ENCODE measurements around the gene DCAF8L2.
"Not testable (repeated sequence)": the region's sequence is repeated elsewhere in the genome, so short reads cannot be mapped to it uniquely, and the experiment has no call there.

The DCAF8L2 gene

GRCh38 chrX:27590044-27590443, at the start of gene DCAF8L2:
TSS of gene DCAF8L2 (plus strand) at chrX:27590344. CDS start at chrX:27746896, 156,552 bp downstream.
- no peak for DNase-seq

- DNase-seq, result not testable (repeated sequence)
These were observed 49.0 kb upstream of the DCAF8L2 start for GRCh38 chrX:27541161-27541560.

- DNase-seq, result no peak
These were observed 41.5 kb upstream of the DCAF8L2 start for GRCh38 chrX:27548624-27549023.

- DNase-seq, result no peak
These were observed 40.5 kb upstream of the DCAF8L2 start for GRCh38 chrX:27549688-27550087.

- no peak for DNase-seq
These were observed 34.6 kb upstream of the DCAF8L2 start for GRCh38 chrX:27555514-27555913.

- no peak for DNase-seq
These were observed 24.2 kb upstream of the DCAF8L2 start for GRCh38 chrX:27565992-27566391.

GRCh38 chrX:27571164-27571563, 19.0 kb upstream of the DCAF8L2 start:
- DNase-seq, result no peak

GRCh38 chrX:27575565-27575964, 14.6 kb upstream of the DCAF8L2 start:
- no peak for DNase-seq

- DNase-seq, result no peak
These were observed 6.2 kb upstream of the DCAF8L2 start for GRCh38 chrX:27583976-27584375.

GRCh38 chrX:27591938-27592337, 1.8 kb downstream of the DCAF8L2 start:
- DNase-seq, result no peak

- DNase-seq, result no peak
These were observed 7.4 kb downstream of the DCAF8L2 start for GRCh38 chrX:27597508-27597907.

GRCh38 chrX:27598312-27598711, 8.2 kb downstream of the DCAF8L2 start:
- DNase-seq, result no peak

- no peak for DNase-seq
These were observed 9.8 kb downstream of the DCAF8L2 start for GRCh38 chrX:27599928-27600327.

- no peak for DNase-seq
These were observed 10.5 kb downstream of the DCAF8L2 start for GRCh38 chrX:27600686-27601085.

- DNase-seq, result no peak
These were observed 18.5 kb downstream of the DCAF8L2 start for GRCh38 chrX:27608671-27609070.

GRCh38 chrX:27619459-27619858, 29.3 kb downstream of the DCAF8L2 start:
- no peak for DNase-seq

GRCh38 chrX:27619975-27620374, 29.8 kb downstream of the DCAF8L2 start:
- no peak for DNase-seq

- DNase-seq, result no peak
These were observed 32.7 kb downstream of the DCAF8L2 start for GRCh38 chrX:27622883-27623282.

- DNase-seq, result no peak
These were observed 35.9 kb downstream of the DCAF8L2 start for GRCh38 chrX:27626066-27626465.

GRCh38 chrX:27633328-27633727, 43.2 kb downstream of the DCAF8L2 start:
- DNase-seq, result no peak

GRCh38 chrX:27656581-27656980, 66.4 kb downstream of the DCAF8L2 start:
- no peak for DNase-seq

GRCh38 chrX:27660878-27661277, 70.7 kb downstream of the DCAF8L2 start:
- no peak for DNase-seq

- no peak for DNase-seq
These were observed 81.1 kb downstream of the DCAF8L2 start for GRCh38 chrX:27671234-27671633.

GRCh38 chrX:27674491-27674890, 84.3 kb downstream of the DCAF8L2 start:
- DNase-seq, result no peak

GRCh38 chrX:27675493-27675892, 85.3 kb downstream of the DCAF8L2 start:
- DNase-seq, result no peak

- no peak for DNase-seq
These were observed 89.1 kb downstream of the DCAF8L2 start for GRCh38 chrX:27679281-27679680.

Measured in NCI-H1436 treated with DMSO at 0.1 percent for 48 hours (cell line).